Uterus (tissue), 2 donors: Measurements from ENCODE around the gene HPSE2.

Experiments used
- POLR2A ChIP-seq, 2 donors: fragments of 450-650 bp; IDR thresholded peaks; one replicate each; pipeline ENCODE4 v1.6.1; 2016; ENCODE audit warnings: antibody characterized with exemption in 2 of 2, mild to moderate bottlenecking in 1 of 2, moderate library complexity in 1 of 2
- TF ChIP-seq, protein P1 (sequence below), 4 experiments: fragments of 200-600 bp in 2 of 4; fragments of 450-650 bp in 2 of 4; sonication (generic) in 2 of 4; IDR thresholded peaks; one replicate each; pipeline ENCODE4 v1.5.1; 2016 to 2019; ENCODE audit warnings: antibody characterized with exemption in 4 of 4, mild to moderate bottlenecking in 2 of 4, moderate library complexity in 1 of 4

DNA sequence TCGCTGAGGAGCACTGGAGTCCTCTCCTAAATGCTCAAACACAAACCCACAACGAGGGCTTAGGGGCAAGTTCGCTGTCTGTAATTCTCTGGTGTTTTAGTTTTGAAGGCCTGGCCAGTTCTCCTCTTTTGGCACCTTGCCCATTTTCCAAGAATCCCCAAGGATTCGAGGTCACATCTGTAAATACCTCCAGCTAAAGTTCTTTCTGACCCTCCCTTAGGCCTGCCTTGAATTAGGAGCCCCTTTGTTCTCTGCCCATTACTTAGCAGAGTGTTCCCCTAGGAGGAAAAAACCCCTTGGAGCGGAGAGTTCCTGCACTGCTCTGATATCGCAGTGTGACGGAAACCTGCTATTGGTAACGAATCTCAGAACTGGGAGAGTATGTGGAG, 819.9 kb downstream of the HPSE2 start:
- TF ChIP-seq, protein P1, sequence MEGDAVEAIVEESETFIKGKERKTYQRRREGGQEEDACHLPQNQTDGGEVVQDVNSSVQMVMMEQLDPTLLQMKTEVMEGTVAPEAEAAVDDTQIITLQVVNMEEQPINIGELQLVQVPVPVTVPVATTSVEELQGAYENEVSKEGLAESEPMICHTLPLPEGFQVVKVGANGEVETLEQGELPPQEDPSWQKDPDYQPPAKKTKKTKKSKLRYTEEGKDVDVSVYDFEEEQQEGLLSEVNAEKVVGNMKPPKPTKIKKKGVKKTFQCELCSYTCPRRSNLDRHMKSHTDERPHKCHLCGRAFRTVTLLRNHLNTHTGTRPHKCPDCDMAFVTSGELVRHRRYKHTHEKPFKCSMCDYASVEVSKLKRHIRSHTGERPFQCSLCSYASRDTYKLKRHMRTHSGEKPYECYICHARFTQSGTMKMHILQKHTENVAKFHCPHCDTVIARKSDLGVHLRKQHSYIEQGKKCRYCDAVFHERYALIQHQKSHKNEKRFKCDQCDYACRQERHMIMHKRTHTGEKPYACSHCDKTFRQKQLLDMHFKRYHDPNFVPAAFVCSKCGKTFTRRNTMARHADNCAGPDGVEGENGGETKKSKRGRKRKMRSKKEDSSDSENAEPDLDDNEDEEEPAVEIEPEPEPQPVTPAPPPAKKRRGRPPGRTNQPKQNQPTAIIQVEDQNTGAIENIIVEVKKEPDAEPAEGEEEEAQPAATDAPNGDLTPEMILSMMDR (IDR thresholded peaks at IDR 0.05): no peak
- TF ChIP-seq POLR2A (IDR thresholded peaks at IDR 0.05): no peak
